ENCODE data around the gene TRIM14. TPM values are rescaled to one million over a fixed set of nuclear protein-coding genes. Genes with fewer than 3 reads are reported as not detected.

Gene TRIM14
- total RNA-seq, 1 donor from 2014 or later = 25.8 TPM

GRCh38 chr9:98154678-98155077 is 35.7 kb upstream of the TRIM14 start:
- Histone ChIP-seq H3K27me3 (no peaks in the 10 kb centered on the region), H3K9me3 (no peaks in the 10 kb centered on the region), H3K36me3 (no peaks in the 10 kb centered on the region), H3K27ac (no peak overlapping the region), H3K4me1 (no peaks in the 10 kb centered on the region), H3K4me3 (no peak overlapping the region)
- no peak for DNase-seq (ENCODE audit: extremely low spot score in 2 of 2)
- peak in 1 of 2 donors; percentile 47 for TF ChIP-seq POLR2AphosphoS5 (IDR thresholded peaks at IDR 0.05; ENCODE audit: insufficient read depth in 1 of 2, low read depth in 1 of 2)
- TF ChIP-seq POLR2A (IDR thresholded peaks at IDR 0.05) = no peak
- TF ChIP-seq CTCF (IDR thresholded peaks at IDR 0.05) = no peak
- intact Hi-C loops (cut with DNase I) = no loop called here

DNA sequence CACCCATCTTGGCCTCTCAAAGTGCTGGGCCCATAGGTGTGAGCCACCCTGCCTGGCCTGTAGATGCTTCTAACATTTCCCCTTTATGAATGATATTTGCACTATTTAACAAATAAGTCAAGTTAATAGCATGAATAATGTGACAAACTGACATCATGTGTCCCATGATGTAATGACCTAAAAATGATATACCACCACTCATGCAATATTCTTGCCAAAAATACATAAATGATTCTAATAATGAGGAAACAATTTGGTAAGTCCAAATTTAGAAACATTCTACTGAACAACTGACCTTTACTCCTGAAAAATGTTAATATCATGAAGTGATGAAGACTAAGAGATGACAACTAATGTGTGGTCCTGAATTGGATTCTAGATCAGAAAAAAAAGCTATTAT is 33.5 kb upstream of the TRIM14 start:
- no peaks in the 10 kb centered on the region for H3K27me3 ChIP-seq
- H3K4me3 ChIP-seq = no peak overlapping the region
- H3K4me1 ChIP-seq = no peaks in the 10 kb centered on the region
- TF ChIP-seq POLR2A (IDR thresholded peaks at IDR 0.05) (no peak), POLR2AphosphoS5 (IDR thresholded peaks at IDR 0.05; ENCODE audit: insufficient read depth in 1 of 2, low read depth in 1 of 2) (no peak), CTCF (IDR thresholded peaks at IDR 0.05) (no peak)
- no peak overlapping the region for H3K27ac ChIP-seq
- intact Hi-C loops (cut with DNase I) = no loop called here
- no peaks in the 10 kb centered on the region for H3K36me3 ChIP-seq
- H3K9me3 ChIP-seq = no peaks in the 10 kb centered on the region
- DNase-seq (ENCODE audit: extremely low spot score in 2 of 2) = no peak

GRCh38 chr9:98150721-98151120 is 31.7 kb upstream of the TRIM14 start:
- Histone ChIP-seq H3K27ac (no peak overlapping the region), H3K36me3 (no peaks in the 10 kb centered on the region), H3K9me3 (no peaks in the 10 kb centered on the region), H3K27me3 (no peaks in the 10 kb centered on the region), H3K4me1 (peaks cover 5% of the 10 kb centered on the region), H3K4me3 (no peak overlapping the region)
- TF ChIP-seq POLR2AphosphoS5 (IDR thresholded peaks at IDR 0.05; ENCODE audit: insufficient read depth in 1 of 2, low read depth in 1 of 2) (no peak), CTCF (IDR thresholded peaks at IDR 0.05) (no peak), POLR2A (IDR thresholded peaks at IDR 0.05) (no peak)
- no peak for DNase-seq (ENCODE audit: extremely low spot score in 2 of 2)
- intact Hi-C loops (cut with DNase I) = no loop called here

DNA sequence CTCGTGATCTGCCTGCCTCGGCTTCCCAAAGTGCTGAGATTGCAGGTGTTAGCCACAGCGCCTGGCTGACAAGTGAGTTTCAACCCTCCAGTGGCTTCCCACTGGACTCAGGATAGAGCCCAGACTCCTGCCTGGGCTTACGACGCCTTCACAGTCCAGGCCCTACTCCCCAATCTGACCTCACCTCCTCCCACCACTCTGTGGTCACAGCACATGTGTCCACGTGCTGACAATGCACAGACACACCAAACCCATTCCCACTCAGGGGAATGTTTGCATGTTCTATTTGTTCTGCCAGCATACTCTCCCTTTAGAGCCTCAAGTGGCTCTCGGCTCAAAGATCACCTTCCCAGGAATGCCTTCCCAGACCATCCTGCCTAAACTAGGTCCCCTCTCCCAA is 31.1 kb upstream of the TRIM14 start:
- TF ChIP-seq POLR2AphosphoS5 (IDR thresholded peaks at IDR 0.05; ENCODE audit: insufficient read depth in 1 of 2, low read depth in 1 of 2) (no peak), POLR2A (IDR thresholded peaks at IDR 0.05) (no peak), CTCF (IDR thresholded peaks at IDR 0.05) (no peak)
- DNase-seq (ENCODE audit: extremely low spot score in 2 of 2) = no peak
- Histone ChIP-seq H3K4me3 (no peak overlapping the region), H3K4me1 (peaks cover 11% of the 10 kb centered on the region), H3K9me3 (no peaks in the 10 kb centered on the region), H3K27ac (no peak overlapping the region), H3K36me3 (no peaks in the 10 kb centered on the region), H3K27me3 (no peaks in the 10 kb centered on the region)
- intact Hi-C loops (cut with DNase I) = no loop called here

DNA sequence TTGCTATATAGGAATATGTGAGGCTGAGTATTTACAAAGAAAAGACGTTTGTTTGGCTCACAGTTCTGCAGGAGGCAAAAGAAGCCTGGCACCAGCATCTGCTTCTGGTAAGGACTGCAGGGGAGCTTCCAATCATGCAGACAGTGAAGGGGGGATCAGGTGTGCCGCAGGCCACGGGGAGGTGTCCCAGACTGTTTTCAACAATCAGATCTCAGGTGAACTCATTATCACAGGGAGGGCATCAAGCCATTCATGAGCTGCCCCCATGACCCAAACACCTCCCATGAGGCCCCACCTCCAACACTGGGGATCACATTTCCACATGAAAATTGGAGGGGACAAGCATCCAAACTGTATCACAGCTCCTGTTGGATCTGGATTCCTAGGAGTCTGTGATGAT is 30.4 kb upstream of the TRIM14 start:
- Histone ChIP-seq H3K4me1 (peaks cover 18% of the 10 kb centered on the region), H3K4me3 (no peak overlapping the region), H3K27me3 (no peaks in the 10 kb centered on the region), H3K36me3 (no peaks in the 10 kb centered on the region), H3K9me3 (no peaks in the 10 kb centered on the region), H3K27ac (no peak overlapping the region)
- intact Hi-C loops (cut with DNase I) = no loop called here
- no peak for TF ChIP-seq CTCF (IDR thresholded peaks at IDR 0.05)
- no peak for TF ChIP-seq POLR2A (IDR thresholded peaks at IDR 0.05)
- TF ChIP-seq POLR2AphosphoS5 (IDR thresholded peaks at IDR 0.05; ENCODE audit: insufficient read depth in 1 of 2, low read depth in 1 of 2) = no peak
- DNase-seq (ENCODE audit: extremely low spot score in 2 of 2) = no peak

Data from vagina (tissue), 2 donors.